Activated naive CD8-positive, alpha-beta T cell treated with anti-CD3 and anti-CD28 coated beads, Interleukin-2, amount 50 U/mL, for 24 hours (primary cell): Measurements from ENCODE around the gene ZNF830.
"Not testable (repeated sequence)": the region's sequence is repeated elsewhere in the genome, so short reads cannot be mapped to it uniquely, and the experiment has no call there.

Experiments
- ATAC-seq: fragments of 150-1000 bp; cut with Tn5 transposase; one replicate; pipeline ENCODE4 v1.10.0; 2021
- DNase-seq: peaks from one replicate; pipeline ENCODE4 v3.0.0; 2021
- H3K27ac Mint-ChIP-seq: one replicate; pipeline ENCODE4 v1.8.0; 2021; ENCODE audit warnings: mild to moderate bottlenecking, mixed read lengths
- H3K27me3 Mint-ChIP-seq: one replicate; pipeline ENCODE4 v1.8.0; 2021; ENCODE audit warnings: mixed read lengths
- H3K36me3 Mint-ChIP-seq: one replicate; pipeline ENCODE4 v1.8.0; 2021; ENCODE audit warnings: low read depth, mixed read lengths
- H3K4me1 Mint-ChIP-seq: one replicate; pipeline ENCODE4 v1.8.0; 2021; ENCODE audit warnings: mixed read lengths
- H3K4me3 Mint-ChIP-seq: one replicate; pipeline ENCODE4 v1.8.0; 2021; ENCODE audit warnings: mild to moderate bottlenecking, moderate library complexity, mixed read lengths
- H3K9me3 Mint-ChIP-seq: one replicate; pipeline ENCODE4 v1.8.0; 2021; ENCODE audit warnings: mixed read lengths

The ZNF830 gene

GRCh38 chr17:34980681-34981537 lies 19.6 kb downstream of the ZNF830 start:
- peak; percentile 86 for ATAC-seq
- Mint-ChIP-seq H3K4me3 (peak overlapping the region; percentile 94), H3K4me1 (peaks cover 53% of the 10 kb centered on the region), H3K27ac (peak overlapping the region; percentile 95), H3K9me3 (no peaks in the 10 kb centered on the region), H3K36me3 (peaks cover 23% of the 10 kb centered on the region), H3K27me3 (no peaks in the 10 kb centered on the region)
- peak; percentile 75 for DNase-seq

- Mint-ChIP-seq H3K9me3 (no peaks in the 10 kb centered on the region), H3K4me1 (peaks cover 53% of the 10 kb centered on the region), H3K4me3 (peak overlapping the region; percentile 94), H3K27me3 (no peaks in the 10 kb centered on the region), H3K36me3 (peaks cover 25% of the 10 kb centered on the region), H3K27ac (peak overlapping the region; percentile 95)
- DNase-seq, result no peak
- no peak for ATAC-seq
Observed at GRCh38 chr17:34981538-34982241, 20.4 kb downstream of the ZNF830 start.

- peaks cover 29% of the 10 kb centered on the region for H3K4me1 Mint-ChIP-seq
- H3K36me3 Mint-ChIP-seq, result peaks cover 34% of the 10 kb centered on the region
- no peak overlapping the region for H3K27ac Mint-ChIP-seq
- no peak overlapping the region for H3K4me3 Mint-ChIP-seq
- H3K9me3 Mint-ChIP-seq, result no peaks in the 10 kb centered on the region
- H3K27me3 Mint-ChIP-seq, result no peaks in the 10 kb centered on the region
- ATAC-seq (no peak), DNase-seq (no peak)
Observed at GRCh38 chr17:34987232-34987631, 25.9 kb downstream of the ZNF830 start.

GRCh38 chr17:34988644-34989043 lies 27.3 kb downstream of the ZNF830 start:
- H3K36me3 Mint-ChIP-seq, result peaks cover 30% of the 10 kb centered on the region
- H3K27ac Mint-ChIP-seq, result no peak overlapping the region
- no peaks in the 10 kb centered on the region for H3K27me3 Mint-ChIP-seq
- H3K4me1 Mint-ChIP-seq, result peaks cover 19% of the 10 kb centered on the region
- no peaks in the 10 kb centered on the region for H3K9me3 Mint-ChIP-seq
- no peak for ATAC-seq
- DNase-seq, result no peak
- H3K4me3 Mint-ChIP-seq, result no peak overlapping the region

- peaks cover 11% of the 10 kb centered on the region for H3K4me1 Mint-ChIP-seq
- no peak overlapping the region for H3K27ac Mint-ChIP-seq
- DNase-seq, result no peak
- no peak overlapping the region for H3K4me3 Mint-ChIP-seq
- peaks cover 33% of the 10 kb centered on the region for H3K36me3 Mint-ChIP-seq
- H3K27me3 Mint-ChIP-seq, result no peaks in the 10 kb centered on the region
- no peak for ATAC-seq
- no peaks in the 10 kb centered on the region for H3K9me3 Mint-ChIP-seq
Observed at GRCh38 chr17:34989473-34989872, 28.1 kb downstream of the ZNF830 start.

- ATAC-seq, result no peak
- no peak for DNase-seq
- peaks cover 38% of the 10 kb centered on the region for H3K36me3 Mint-ChIP-seq
- no peaks in the 10 kb centered on the region for H3K9me3 Mint-ChIP-seq
- H3K27ac Mint-ChIP-seq, result no peak overlapping the region
- H3K4me1 Mint-ChIP-seq, result peaks cover 2% of the 10 kb centered on the region
- H3K27me3 Mint-ChIP-seq, result no peaks in the 10 kb centered on the region
- H3K4me3 Mint-ChIP-seq, result no peak overlapping the region
Observed at GRCh38 chr17:34990921-34991365, 29.6 kb downstream of the ZNF830 start.

GRCh38 chr17:34991606-34992005 lies 30.3 kb downstream of the ZNF830 start:
- peaks cover 2% of the 10 kb centered on the region for H3K4me1 Mint-ChIP-seq
- H3K27ac Mint-ChIP-seq, result no peak overlapping the region
- ATAC-seq (no peak), DNase-seq (no peak)
- H3K4me3 Mint-ChIP-seq, result no peak overlapping the region
- peaks cover 40% of the 10 kb centered on the region for H3K36me3 Mint-ChIP-seq
- H3K27me3 Mint-ChIP-seq, result no peaks in the 10 kb centered on the region
- H3K9me3 Mint-ChIP-seq, result no peaks in the 10 kb centered on the region

GRCh38 chr17:34993031-34993430 lies 31.7 kb downstream of the ZNF830 start:
- Mint-ChIP-seq H3K36me3 (peaks cover 36% of the 10 kb centered on the region), H3K9me3 (no peaks in the 10 kb centered on the region), H3K4me3 (no peak overlapping the region), H3K27me3 (no peaks in the 10 kb centered on the region), H3K27ac (no peak overlapping the region), H3K4me1 (peaks cover 2% of the 10 kb centered on the region)
- ATAC-seq, result no peak
- no peak for DNase-seq

- DNase-seq (no peak), ATAC-seq (no peak)
- Mint-ChIP-seq H3K27me3 (no peaks in the 10 kb centered on the region), H3K9me3 (no peaks in the 10 kb centered on the region), H3K4me3 (no peak overlapping the region), H3K4me1 (peaks cover 5% of the 10 kb centered on the region), H3K36me3 (peaks cover 39% of the 10 kb centered on the region), H3K27ac (no peak overlapping the region)
Observed at GRCh38 chr17:34996422-34997285, 35.3 kb downstream of the ZNF830 start.

GRCh38 chr17:34997355-34997862 lies 36.1 kb downstream of the ZNF830 start:
- H3K4me3 Mint-ChIP-seq, result no peak overlapping the region
- peaks cover 44% of the 10 kb centered on the region for H3K36me3 Mint-ChIP-seq
- no peaks in the 10 kb centered on the region for H3K27me3 Mint-ChIP-seq
- H3K27ac Mint-ChIP-seq, result no peak overlapping the region
- no peaks in the 10 kb centered on the region for H3K9me3 Mint-ChIP-seq
- DNase-seq, result no peak
- ATAC-seq, result no peak
- peaks cover 5% of the 10 kb centered on the region for H3K4me1 Mint-ChIP-seq

- ATAC-seq, result peak; percentile 85
- Mint-ChIP-seq H3K9me3 (no peaks in the 10 kb centered on the region), H3K36me3 (peaks cover 44% of the 10 kb centered on the region), H3K27ac (no peak overlapping the region), H3K4me1 (peaks cover 3% of the 10 kb centered on the region), H3K27me3 (no peaks in the 10 kb centered on the region), H3K4me3 (no peak overlapping the region)
- DNase-seq, result peak; percentile 72
Observed at GRCh38 chr17:34998205-34998604, 36.9 kb downstream of the ZNF830 start.

- no peak for ATAC-seq
- Mint-ChIP-seq H3K4me3 (no peak overlapping the region), H3K9me3 (no peaks in the 10 kb centered on the region), H3K27me3 (no peaks in the 10 kb centered on the region), H3K27ac (no peak overlapping the region), H3K36me3 (peaks cover 37% of the 10 kb centered on the region), H3K4me1 (peaks cover 3% of the 10 kb centered on the region)
- DNase-seq, result no peak
Observed at GRCh38 chr17:34999456-34999855, 38.1 kb downstream of the ZNF830 start.

- H3K4me1 Mint-ChIP-seq, DNase-seq, H3K27me3 Mint-ChIP-seq, H3K4me3 Mint-ChIP-seq, H3K9me3 Mint-ChIP-seq, H3K27ac Mint-ChIP-seq, ATAC-seq: not testable (repeated sequence)
- H3K36me3 Mint-ChIP-seq, result peaks cover 29% of the 10 kb centered on the region
Observed at GRCh38 chr17:35000965-35001364, 39.6 kb downstream of the ZNF830 start.

GRCh38 chr17:35001549-35001948 lies 40.2 kb downstream of the ZNF830 start:
- ATAC-seq, result no peak

More at GRCh38 chr17:35001549-35001948, 40.2 kb downstream of the ZNF830 start:
- DNase-seq, result no peak
- Mint-ChIP-seq H3K27me3 (no peaks in the 10 kb centered on the region), H3K4me3 (no peak overlapping the region), H3K4me1 (peaks cover 3% of the 10 kb centered on the region), H3K27ac (no peak overlapping the region), H3K36me3 (peaks cover 25% of the 10 kb centered on the region), H3K9me3 (no peaks in the 10 kb centered on the region)
